Suppressor macrophage treated with lipopolysaccharide for 1 hour (primary cell): ENCODE results near the gene KRT73.
A peak's percentile ranks its signal among the peaks of the same experiment; 100 is the strongest.
"Not testable (repeated sequence)": the region's sequence is repeated elsewhere in the genome, so short reads cannot be mapped to it uniquely, and the experiment has no call there.

Source experiments
- DNase-seq, 3 donors: peaks; one replicate each; pipeline ENCODE4 v3.0.0-alpha.2; 2020 to 2022

KRT73 gene

GRCh38 chr12:52594237-52594636 lies 24.1 kb downstream of the KRT73 start:
- DNase-seq = not testable (repeated sequence)

DNA sequence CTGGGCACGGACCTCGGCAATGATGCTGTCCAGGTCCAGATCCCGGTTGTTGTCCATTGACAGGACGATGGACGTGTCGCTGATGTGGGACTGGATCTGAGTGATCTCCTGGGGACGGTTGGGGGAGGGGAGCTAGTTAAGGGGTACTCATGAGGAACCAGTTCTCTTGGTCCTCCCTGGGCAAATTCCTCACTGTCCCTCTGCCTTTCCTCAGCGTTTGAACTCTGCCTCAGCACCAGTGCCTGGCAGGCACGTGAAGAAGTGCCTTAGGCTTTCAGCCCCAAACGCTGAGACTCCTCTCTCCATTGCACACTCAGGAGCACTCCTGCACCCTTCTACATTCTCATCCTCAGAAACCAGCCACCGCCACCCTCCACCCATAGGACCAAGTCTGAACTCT lies 26.8 kb downstream of the KRT73 start:
- no peak for DNase-seq

DNA sequence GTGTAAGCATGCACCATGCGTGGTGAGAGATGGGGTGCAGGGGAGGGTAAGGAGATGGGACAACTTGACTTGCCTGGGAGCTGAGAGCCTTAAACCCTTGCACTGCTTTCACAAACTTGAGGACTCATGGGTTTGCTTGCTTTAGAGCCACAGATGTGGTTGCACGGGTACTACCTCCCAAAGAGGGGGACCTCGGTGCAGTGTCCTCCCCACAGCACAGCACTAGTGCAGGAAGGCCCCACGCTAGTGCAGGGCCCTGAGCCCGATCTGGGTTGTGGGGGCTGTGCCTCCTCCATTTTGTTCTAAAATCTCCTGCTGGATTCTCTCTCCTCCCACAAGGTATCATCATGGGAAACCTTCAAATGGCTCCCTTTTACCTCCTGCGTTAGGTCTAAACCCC lies 28.3 kb downstream of the KRT73 start:
- DNase-seq = no peak

DNA sequence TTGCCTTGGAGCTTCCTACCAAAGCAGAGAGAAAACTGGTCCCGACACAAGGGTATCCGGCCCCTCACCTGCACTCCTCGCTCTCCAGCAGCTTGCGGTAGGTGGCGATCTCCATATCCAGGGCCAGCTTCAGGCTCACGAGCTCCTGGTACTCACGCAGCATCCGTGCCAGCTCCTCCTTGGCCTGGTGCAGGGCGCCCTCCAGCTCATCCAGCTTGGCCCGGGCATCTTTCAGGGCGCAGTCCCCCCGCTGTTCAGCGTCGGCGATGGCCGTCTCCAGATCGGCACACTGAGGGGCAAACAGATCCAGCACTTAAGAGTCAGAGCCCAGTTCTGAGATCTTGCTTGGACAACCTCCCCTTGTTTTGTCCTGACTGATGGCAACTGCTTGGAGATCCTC lies 30.8 kb downstream of the KRT73 start:
- no peak for DNase-seq

- DNase-seq = no peak
Measured at GRCh38 chr12:52585946-52586345, 32.4 kb downstream of the KRT73 start.

DNA sequence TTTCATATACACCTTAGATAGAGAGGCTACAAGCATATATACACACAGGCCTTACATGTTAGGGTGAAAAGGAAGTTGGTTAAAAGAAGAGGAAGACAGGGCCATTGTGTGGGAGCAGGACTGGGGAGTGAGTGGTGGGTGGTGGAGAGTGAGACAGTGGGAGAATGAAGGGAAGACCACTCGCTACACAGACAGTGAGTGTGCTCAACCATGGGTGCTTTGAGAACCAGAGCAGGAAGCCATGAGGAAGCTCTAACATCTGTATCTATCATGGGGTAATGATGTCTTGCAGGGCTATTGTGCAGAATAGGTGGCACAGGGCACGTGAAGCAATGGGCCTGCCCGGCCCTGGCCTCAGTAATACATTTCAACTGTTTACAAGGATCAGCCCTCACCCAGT lies 33.3 kb downstream of the KRT73 start:
- peak; percentile 42 to 57 (median 57) for DNase-seq

DNA sequence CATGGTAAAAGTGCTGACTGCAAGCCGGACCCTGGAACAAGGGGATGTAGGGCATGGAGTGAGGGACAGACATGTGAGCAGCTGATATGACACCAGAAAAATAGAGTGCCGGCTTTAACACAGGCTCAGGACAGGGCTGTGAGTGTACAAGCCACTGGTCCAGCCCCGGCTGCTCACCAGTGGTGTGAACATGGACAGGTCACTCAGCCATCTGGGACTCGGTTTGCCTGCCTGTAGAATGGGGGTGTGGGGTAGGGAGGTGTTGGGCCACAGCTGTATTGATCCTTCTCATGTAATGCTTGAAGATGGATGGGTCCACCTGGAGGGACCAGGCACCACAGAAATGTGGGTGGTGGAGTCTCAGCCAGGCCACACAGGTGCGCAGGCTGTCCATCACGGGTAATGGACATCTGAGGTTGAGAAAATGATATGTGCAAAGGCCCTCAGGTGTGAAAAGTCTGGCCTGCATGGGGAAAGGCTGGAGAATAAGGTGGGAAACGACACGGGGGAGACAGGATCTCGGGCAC lies 34.1 kb downstream of the KRT73 start:
- no peak for DNase-seq

GRCh38 chr12:52582971-52583456 lies 35.3 kb downstream of the KRT73 start:
- DNase-seq = peak; percentile 81 to 89 (median 83)

DNA sequence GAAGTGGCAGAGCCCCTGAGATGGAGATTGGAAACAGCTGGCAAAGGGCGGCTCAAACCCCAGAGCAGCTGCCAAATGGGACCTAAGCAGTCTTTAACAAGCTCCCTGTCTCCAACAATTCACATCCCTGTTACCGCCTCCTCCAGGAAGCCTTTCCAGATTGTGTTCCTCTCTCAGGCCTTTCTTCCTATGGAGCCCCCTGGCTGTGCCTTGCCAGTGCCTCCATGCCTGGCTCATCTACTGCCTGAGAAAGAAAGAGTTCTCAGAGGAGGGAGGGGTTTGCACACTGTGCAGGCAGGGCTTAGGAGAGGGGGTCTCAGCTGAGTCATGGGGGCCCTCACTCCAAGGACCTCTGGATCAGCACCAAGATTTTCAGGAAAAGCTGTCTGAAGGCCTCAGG lies 35.9 kb downstream of the KRT73 start:
- no peak for DNase-seq

DNA sequence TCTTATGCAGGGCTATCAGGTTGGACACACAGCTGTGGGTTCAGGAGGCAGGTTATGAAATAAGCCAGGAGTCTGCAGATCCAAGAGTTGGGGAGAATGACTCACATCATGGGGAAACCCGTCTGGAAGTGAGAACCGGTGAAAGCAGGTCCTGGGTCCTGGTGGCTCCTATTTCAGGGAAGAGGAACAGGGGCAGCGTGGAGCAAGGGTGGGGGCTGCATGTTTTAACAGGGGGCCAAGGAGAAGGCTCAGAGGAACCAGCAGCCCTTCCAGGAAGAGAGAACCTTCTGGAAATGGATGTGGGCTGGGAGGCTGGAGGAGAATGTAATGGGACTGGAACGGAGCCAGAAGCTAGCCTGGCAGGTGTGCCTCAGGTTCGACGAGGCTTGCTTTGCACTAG lies 36.9 kb downstream of the KRT73 start:
- DNase-seq = peak; percentile 23 to 47 (median 28)

GRCh38 chr12:52581066-52581465 lies 37.3 kb downstream of the KRT73 start:
- no peak for DNase-seq

GRCh38 chr12:52580496-52580895 lies 37.9 kb downstream of the KRT73 start:
- DNase-seq = no peak

- DNase-seq = no peak
Measured at GRCh38 chr12:52579468-52580465, 38.6 kb downstream of the KRT73 start.

DNA sequence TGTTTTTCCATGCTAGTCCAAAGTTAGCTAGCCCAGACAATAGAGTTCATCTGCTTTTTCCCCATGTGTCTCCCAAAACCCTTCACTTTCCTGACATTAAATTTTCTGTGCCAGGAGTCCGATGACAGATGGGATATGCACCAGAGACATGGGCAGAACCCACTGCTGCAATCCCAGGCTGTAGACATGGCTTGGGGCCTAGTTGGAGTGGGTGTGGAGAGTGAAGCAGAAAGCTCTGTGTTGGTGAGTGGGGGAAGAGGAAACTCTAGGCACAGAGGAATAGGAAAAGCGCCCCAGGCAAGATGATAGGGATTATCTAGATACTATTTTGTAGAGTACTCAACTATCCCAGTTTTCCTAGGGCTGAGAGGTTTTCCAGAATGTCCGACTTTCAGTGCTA lies 39.9 kb downstream of the KRT73 start:
- no peak for DNase-seq

DNA sequence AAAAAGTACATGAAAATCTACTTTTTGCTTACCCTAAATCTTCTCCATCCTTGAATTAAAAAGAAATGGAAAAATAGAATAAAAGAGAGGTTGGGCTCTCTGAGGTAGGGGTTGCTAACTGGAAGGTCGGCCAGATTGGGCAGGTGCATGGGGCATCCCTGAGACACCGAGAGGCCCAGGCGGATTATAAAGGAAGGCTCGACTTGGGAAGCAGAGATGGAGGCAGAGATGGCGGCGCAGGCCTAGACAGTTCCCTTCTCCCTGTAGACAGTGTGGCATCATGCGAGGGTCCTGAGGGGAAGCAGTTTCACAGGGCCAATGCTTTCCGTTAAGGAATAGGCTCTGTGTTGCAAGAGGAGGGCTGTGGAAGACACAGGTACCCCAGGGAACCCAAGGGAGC lies 41.0 kb downstream of the KRT73 start:
- DNase-seq = no peak

DNA sequence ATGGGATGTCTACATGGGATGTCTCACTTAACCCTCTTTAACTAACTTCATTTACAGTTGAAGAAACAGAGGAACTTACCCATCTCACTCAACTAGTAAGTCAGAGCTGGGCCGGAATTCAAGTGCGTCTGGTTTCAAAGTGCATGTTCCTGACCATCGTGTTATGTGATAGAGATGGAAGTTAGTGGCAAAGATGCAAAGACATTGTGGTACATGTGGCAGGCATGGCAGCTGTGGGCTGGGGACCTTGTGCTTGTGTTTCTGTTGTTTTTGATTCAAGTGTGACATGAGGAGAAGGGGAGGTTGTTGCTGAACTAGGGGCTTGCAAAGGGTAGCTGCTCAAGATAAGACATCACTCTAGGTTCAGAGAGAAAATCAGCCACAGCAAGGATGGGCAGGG lies 42.4 kb downstream of the KRT73 start:
- DNase-seq = no peak

- no peak for DNase-seq
Measured at GRCh38 chr12:52575256-52575655, 43.1 kb downstream of the KRT73 start.

GRCh38 chr12:52573743-52574142 lies 44.6 kb downstream of the KRT73 start, which contains the start of gene KRT74:
Gene KRT74, minus strand, starts transcription at chr12:52573843. Its CDS starts 66 bp downstream, at chr12:52573777.
- DNase-seq = no peak

GRCh38 chr12:52573306-52573705 lies 45.1 kb downstream of the KRT73 start:
- no peak for DNase-seq

GRCh38 chr12:52570511-52570910 lies 47.8 kb downstream of the KRT73 start:
- no peak for DNase-seq

GRCh38 chr12:52568111-52568510 lies 50.2 kb downstream of the KRT73 start:
- no peak for DNase-seq

DNA sequence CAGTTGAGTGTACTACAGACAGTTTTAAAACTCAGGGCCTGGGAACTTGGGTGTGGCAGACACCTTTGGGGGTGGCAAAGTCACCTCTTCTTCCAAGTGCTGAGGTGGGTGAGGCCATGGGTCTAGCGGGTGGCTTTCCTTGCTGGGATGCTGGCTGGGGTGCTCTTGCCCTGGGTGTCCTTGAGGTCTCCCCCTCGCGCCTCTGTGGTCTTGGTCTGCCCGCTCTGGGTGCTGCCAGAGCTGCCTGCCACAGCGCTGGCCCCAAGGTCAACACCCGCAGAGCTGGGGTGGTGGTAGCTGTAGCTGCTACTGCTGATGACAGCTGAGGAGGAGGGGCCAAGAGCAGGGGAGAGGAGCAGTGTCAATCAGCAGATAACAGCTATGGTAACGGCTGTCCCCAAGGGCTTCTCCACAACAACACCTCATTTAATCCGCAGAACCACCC lies 51.5 kb downstream of the KRT73 start:
- DNase-seq = no peak

- DNase-seq = no peak
Measured at GRCh38 chr12:52564582-52564981, 53.8 kb downstream of the KRT73 start.

GRCh38 chr12:52561880-52562449 lies 56.4 kb downstream of the KRT73 start:
- peak in 2 of 3 donors; percentile 14 to 17 for DNase-seq
